Sigmoid colon (tissue), 7 donors: Measurements from ENCODE around the gene CDCP1. TPM values are rescaled to one million over a fixed set of nuclear protein-coding genes. Genes with fewer than 3 reads are reported as not detected.

Experiments used
- DNase-seq: peaks from one replicate; pipeline ENCODE4 v3.0.0-alpha.2; 2019
- H3K27ac ChIP-seq, 4 donors: fragments of 200-600 bp; sonication (generic); one replicate each; pipeline ENCODE4 v1.5.1; 2016 to 2019; ENCODE audit warnings: mild to moderate bottlenecking in 1 of 4
- H3K27me3 ChIP-seq, 3 donors: fragments of 200-600 bp; sonication (generic); one replicate each; pipeline ENCODE4 v1.5.1; 2019; ENCODE audit warnings: mild to moderate bottlenecking in 1 of 3
- H3K36me3 ChIP-seq, 4 donors: fragments of 200-600 bp; sonication (generic); one replicate each; pipeline ENCODE4 v1.5.1; 2016 to 2019
- H3K4me1 ChIP-seq, 4 donors: fragments of 200-600 bp; sonication (generic); one replicate each; pipeline ENCODE4 v1.5.1; 2017 to 2019
- H3K4me3 ChIP-seq, 4 donors: fragments of 200-600 bp; sonication (generic); one replicate each; pipeline ENCODE4 v1.5.1; 2017 to 2019; ENCODE audit warnings: mild to moderate bottlenecking in 2 of 4, moderate library complexity in 1 of 4
- H3K9me3 ChIP-seq, 4 donors: fragments of 200-600 bp in 3 of 4; sonication (generic) in 3 of 4; one replicate each; pipeline versions ENCODE4 v1.5.1 to v1.6.1; 2013 to 2019
- CTCF ChIP-seq, 4 experiments: fragments of 450-650 bp in 3 of 4; fragments of 200-600 bp in 1 of 4; IDR thresholded peaks; one replicate each; pipeline ENCODE4 v1.5.1; 2016 to 2019; ENCODE audit warnings: antibody characterized with exemption in 4 of 4, mild to moderate bottlenecking in 3 of 4, moderate library complexity in 2 of 4
- EP300 ChIP-seq, 4 donors: sonication (generic); formaldehyde crosslinking; IDR thresholded peaks; one replicate each; pipeline ENCODE4 v1.6.1; 2017; ENCODE audit warnings: antibody characterized with exemption in 4 of 4
- POLR2A ChIP-seq, 2 donors: fragments of 450-650 bp; IDR thresholded peaks; one replicate each; pipeline ENCODE4 v1.6.1; 2016; ENCODE audit warnings: antibody characterized with exemption in 2 of 2, mild to moderate bottlenecking in 2 of 2, moderate library complexity in 2 of 2
- POLR2AphosphoS5 ChIP-seq, 4 donors: sonication (generic); formaldehyde crosslinking; IDR thresholded peaks; one replicate each; pipeline ENCODE4 v1.6.1; 2017; ENCODE audit warnings: antibody characterized with exemption in 4 of 4
- WGBS, 2 donors: extraction: QIAGEN DNeasy Blood & Tissue Kit; methylation state at CpG; one replicate each; pipeline ENCODE4 v1.1.7; 2013; 5-methylcytosine and 5-hydroxymethylcytosine counted together
- intact Hi-C: fragments of 100-400 bp; cut with DNase I; formaldehyde crosslinking; loops from one replicate; pipeline ENCODE4 v1.15.1; 2023
- polyA plus RNA-seq, 3 donors: library from polyadenylated mRNA; stranded (reverse); fragments of 200-250 nt; gene quantifications; one replicate each; pipeline ENCODE4 v1.2.3, GENCODE V29; 2013
- total RNA-seq, 4 donors: library from RNA; depleted of rRNA; stranded (reverse); fragments of >200 nt; gene quantifications; one replicate each; pipeline ENCODE4 v1.1.0, GENCODE V29; 2016
- donor health status: healthy with polysubstance abuse.
- donor health status: Bipolar disorder and iron deficiency.
- donor health status: healthy.

The CDCP1 gene
- total and polyA plus RNA-seq, 7 donors = 0.71 to 35.2 (median 1.2) TPM

GRCh38 chr3:45051685-45052084 is 94.5 kb downstream of the CDCP1 start:
- Histone ChIP-seq H3K27me3 (no peaks in the 10 kb centered on the region), H3K9me3 (no peaks in the 10 kb centered on the region), H3K4me3 (no peak overlapping the region), H3K27ac (no peak overlapping the region), H3K36me3 (no peaks in the 10 kb centered on the region), H3K4me1 (peaks cover 0 to 30% (median 23%) of the 10 kb centered on the region in 4 donors)
- intact Hi-C loops = loop anchor here (2.0 to 5.0 kb wide), 2 partner anchors 59 to 141 kb away; no protein-coding TSS in a partner anchor
- no peak for DNase-seq
- no peak for TF ChIP-seq CTCF (IDR thresholded peaks at IDR 0.05)
- TF ChIP-seq POLR2A (IDR thresholded peaks at IDR 0.05) = no peak
- no peak for TF ChIP-seq EP300 (IDR thresholded peaks at IDR 0.05)
- TF ChIP-seq POLR2AphosphoS5 (IDR thresholded peaks at IDR 0.05) = no peak
- WGBS, 2 donors = 71 to 85% methylated on average over 6 of the region's 6 CpGs

DNA sequence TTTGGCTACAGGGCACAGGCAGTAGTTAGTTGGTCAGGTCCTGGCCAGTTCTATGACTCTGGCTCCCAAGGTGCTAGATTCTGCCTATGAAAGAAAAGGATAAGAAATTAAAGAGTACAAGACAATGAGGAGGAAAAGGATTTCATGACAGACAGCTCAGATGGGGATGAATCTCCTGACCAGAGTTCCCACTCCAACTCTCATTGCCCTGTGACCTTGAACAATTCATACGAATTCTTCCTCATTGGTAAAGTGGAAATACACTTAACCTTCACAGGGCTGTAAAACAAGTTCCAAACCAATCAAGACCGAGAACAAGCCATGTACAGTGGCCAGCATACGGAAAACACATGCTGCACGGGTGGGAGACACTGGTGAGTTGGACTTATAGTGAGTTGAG is 96.4 kb downstream of the CDCP1 start:
- H3K4me3 ChIP-seq = no peak overlapping the region
- TF ChIP-seq POLR2AphosphoS5 (IDR thresholded peaks at IDR 0.05) = no peak
- no peak for TF ChIP-seq POLR2A (IDR thresholded peaks at IDR 0.05)
- no peaks in the 10 kb centered on the region for H3K36me3 ChIP-seq
- H3K4me1 ChIP-seq = peaks cover 0 to 11% (median 8%) of the 10 kb centered on the region in 4 donors
- intact Hi-C loops = loop anchor here (5.0 kb wide), 1 partner anchor 142 kb away; no protein-coding TSS in a partner anchor
- DNase-seq = no peak
- no peak overlapping the region for H3K27ac ChIP-seq
- H3K27me3 ChIP-seq = no peaks in the 10 kb centered on the region
- WGBS, 2 donors = 49 to 83% methylated on average over 4 of the region's 4 CpGs
- no peaks in the 10 kb centered on the region for H3K9me3 ChIP-seq

- H3K27me3 ChIP-seq = no peaks in the 10 kb centered on the region
- H3K36me3 ChIP-seq = no peaks in the 10 kb centered on the region
- TF ChIP-seq CTCF (IDR thresholded peaks at IDR 0.05) (no peak), EP300 (IDR thresholded peaks at IDR 0.05) (no peak), POLR2AphosphoS5 (IDR thresholded peaks at IDR 0.05) (no peak), POLR2A (IDR thresholded peaks at IDR 0.05) (no peak)
- intact Hi-C loops = no loop called here
- no peak overlapping the region for H3K4me3 ChIP-seq
- H3K27ac ChIP-seq = no peak overlapping the region
- H3K4me1 ChIP-seq = peaks cover 0 to 8% (median 4%) of the 10 kb centered on the region in 4 donors
- no peaks in the 10 kb centered on the region for H3K9me3 ChIP-seq
- WGBS, 2 donors = 84 to 88% methylated on average over 4 of the region's 4 CpGs
- DNase-seq = no peak
Observed at GRCh38 chr3:45048244-45048643, 97.9 kb downstream of the CDCP1 start.

- no peaks in the 10 kb centered on the region for H3K36me3 ChIP-seq
- no peak overlapping the region for H3K4me3 ChIP-seq
- H3K4me1 ChIP-seq = peaks cover 0 to 25% (median 6%) of the 10 kb centered on the region in 4 donors
- no peak for TF ChIP-seq POLR2AphosphoS5 (IDR thresholded peaks at IDR 0.05)
- no peak for TF ChIP-seq EP300 (IDR thresholded peaks at IDR 0.05)
- no peak for TF ChIP-seq POLR2A (IDR thresholded peaks at IDR 0.05)
- TF ChIP-seq CTCF (IDR thresholded peaks at IDR 0.05) = no peak
- H3K27ac ChIP-seq = peak overlapping the region in 2 of 4 donors; percentile 22 to 34
- intact Hi-C loops = no loop called here
- H3K9me3 ChIP-seq = no peaks in the 10 kb centered on the region
- 61 to 85% methylated on average over 2 of the region's 2 CpGs for WGBS, 2 donors
- no peak for DNase-seq
- H3K27me3 ChIP-seq = no peaks in the 10 kb centered on the region
Observed at GRCh38 chr3:45043728-45044299, 102.4 kb downstream of the CDCP1 start.

DNA sequence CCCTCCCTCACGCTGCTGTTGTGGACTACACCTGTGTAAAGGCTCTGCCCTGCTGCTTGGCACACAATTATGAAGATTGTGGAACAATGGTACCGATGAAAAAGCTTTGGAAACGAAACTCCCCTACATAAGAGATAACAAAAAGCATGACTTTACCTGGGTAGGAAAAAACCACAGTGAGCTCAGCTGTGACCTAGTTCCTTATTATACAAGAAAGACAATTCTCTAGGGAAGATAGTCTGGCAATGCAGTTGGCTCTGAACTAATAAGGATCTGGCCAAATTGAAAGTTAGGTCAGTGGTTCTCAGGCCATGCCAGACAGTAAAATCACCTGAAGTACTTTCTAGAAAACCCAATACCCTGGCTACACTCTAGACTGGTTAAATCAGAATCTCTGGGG is 104.0 kb downstream of the CDCP1 start:
- TF ChIP-seq POLR2A (IDR thresholded peaks at IDR 0.05) (no peak), CTCF (IDR thresholded peaks at IDR 0.05) (no peak), EP300 (IDR thresholded peaks at IDR 0.05) (no peak), POLR2AphosphoS5 (IDR thresholded peaks at IDR 0.05) (no peak)
- H3K4me1 ChIP-seq = peaks cover 0 to 31% (median 9%) of the 10 kb centered on the region in 4 donors
- intact Hi-C loops = no loop called here
- no peaks in the 10 kb centered on the region for H3K27me3 ChIP-seq
- no peak overlapping the region for H3K4me3 ChIP-seq
- 51 to 68% methylated on average over 3 of the region's 3 CpGs for WGBS, 2 donors
- no peak overlapping the region for H3K27ac ChIP-seq
- no peaks in the 10 kb centered on the region for H3K9me3 ChIP-seq
- no peaks in the 10 kb centered on the region for H3K36me3 ChIP-seq
- DNase-seq = no peak
